Activated CD8-positive, alpha-beta memory T cell treated with anti-CD3 and anti-CD28 coated beads for 24 hours (primary cell): Measurements from ENCODE around the gene KCNIP4.
"Not testable (repeated sequence)": the region's sequence is repeated elsewhere in the genome, so short reads cannot be mapped to it uniquely, and the experiment has no call there.

ENCODE experiments used
- DNase-seq: peaks from one replicate; pipeline ENCODE4 v3.0.0-alpha.2; 2020

Gene KCNIP4

GRCh38 chr4:21451032-21451431, 497.5 kb downstream of the KCNIP4 start:
- no peak for DNase-seq

- no peak for DNase-seq
These were observed 498.2 kb downstream of the KCNIP4 start for GRCh38 chr4:21450331-21450730.

DNA sequence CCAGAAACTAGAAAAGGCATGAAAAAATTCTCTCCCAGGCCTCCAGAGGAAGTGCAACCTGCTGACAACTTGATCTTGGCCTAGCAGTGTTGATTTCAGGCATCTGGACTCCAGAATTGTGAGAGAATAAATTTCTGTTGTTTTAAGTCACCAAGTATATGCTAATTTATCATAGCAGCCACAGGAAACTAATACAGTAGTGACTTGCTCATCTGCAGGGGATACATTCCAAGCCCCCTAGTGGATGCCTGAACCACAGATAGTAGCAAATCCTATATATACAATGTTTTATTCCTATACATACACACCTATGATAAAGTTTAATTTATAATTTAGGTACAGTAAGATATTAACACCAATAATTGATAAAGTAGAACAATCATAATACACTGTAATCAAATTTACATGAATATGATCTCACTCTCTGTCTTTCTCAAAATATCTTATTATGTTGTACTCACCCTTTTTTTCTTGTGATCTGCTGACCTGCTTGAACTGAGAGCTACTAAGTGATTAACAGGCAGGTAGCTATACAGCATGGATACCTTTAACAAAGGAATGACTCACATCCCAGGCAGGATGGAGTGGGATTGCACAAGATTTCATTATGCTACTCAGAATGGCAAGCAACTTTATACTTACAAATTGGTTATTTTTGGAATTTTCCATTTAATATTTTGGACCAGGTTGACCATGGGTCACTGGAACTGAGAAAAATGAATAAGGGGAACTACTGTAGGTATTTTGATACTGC, 501.1 kb downstream of the KCNIP4 start:
- DNase-seq, result no peak

GRCh38 chr4:21420166-21420565, 528.4 kb downstream of the KCNIP4 start:
- no peak for DNase-seq

GRCh38 chr4:21415728-21416127, 532.8 kb downstream of the KCNIP4 start:
- DNase-seq, result no peak

- no peak for DNase-seq
These were observed 534.7 kb downstream of the KCNIP4 start for GRCh38 chr4:21413807-21414370.

DNA sequence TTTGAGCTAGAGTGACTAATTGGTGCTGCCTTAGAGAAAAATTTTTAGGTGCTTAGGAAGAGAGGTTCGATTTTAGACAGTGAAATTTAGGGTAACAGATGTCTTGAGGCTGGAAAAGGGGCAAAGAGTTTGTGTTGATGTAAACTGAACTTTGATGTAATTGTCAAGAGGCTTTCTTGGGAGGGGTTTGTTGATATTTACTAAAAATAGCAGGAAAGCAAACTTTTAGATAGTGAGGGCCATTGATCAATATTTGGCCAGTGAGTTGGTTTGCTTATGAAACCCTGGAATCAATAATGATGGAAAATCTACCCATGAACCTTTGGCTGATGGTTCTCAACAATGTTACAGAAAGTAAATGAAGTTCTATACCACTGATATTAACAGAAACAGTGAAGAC, 537.5 kb downstream of the KCNIP4 start:
- no peak for DNase-seq

DNA sequence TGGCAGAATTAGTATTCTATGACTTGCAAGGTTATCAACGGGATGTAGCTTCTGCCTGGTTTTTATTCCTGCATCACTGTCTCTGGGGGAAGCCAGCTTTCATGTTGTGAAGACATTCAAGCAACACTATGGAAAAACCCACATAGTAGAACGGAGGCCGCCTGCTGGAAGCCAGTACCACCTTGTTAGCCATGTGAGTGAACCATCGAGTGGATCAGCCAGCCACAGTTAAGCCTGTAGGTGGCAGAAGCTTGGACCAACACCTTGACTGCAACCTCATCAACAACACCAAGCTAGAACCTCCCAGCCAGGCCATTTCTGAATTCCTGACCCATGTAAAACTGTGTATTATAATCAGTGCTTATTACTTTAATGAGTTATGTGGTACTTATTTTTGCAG, 538.2 kb downstream of the KCNIP4 start:
- DNase-seq, result no peak

GRCh38 chr4:21387683-21388082, 560.9 kb downstream of the KCNIP4 start:
- no peak for DNase-seq

- no peak for DNase-seq
These were observed 562.3 kb downstream of the KCNIP4 start for GRCh38 chr4:21386166-21386780.

DNA sequence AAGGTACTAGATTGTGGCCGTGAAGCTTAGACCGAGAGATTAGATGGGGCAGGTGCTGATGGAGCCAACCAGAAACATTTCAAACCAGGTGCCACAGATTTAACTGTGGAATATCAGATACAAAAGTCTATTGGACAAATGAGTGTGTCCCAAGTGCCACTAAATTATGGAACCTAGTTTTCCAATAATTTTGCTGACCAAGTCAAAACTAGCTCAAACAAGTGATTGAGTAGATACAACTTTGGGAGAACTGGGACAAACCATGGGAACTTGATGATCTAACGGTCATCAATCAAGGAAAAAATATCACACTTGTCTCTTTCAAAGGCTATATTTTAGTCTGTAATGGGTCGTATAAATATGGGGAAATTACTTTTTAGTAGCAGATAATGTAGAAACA, 562.9 kb downstream of the KCNIP4 start:
- DNase-seq, result no peak

- no peak for DNase-seq
These were observed 564.0 kb downstream of the KCNIP4 start for GRCh38 chr4:21384609-21385008.

GRCh38 chr4:21380861-21381260, 567.7 kb downstream of the KCNIP4 start:
- no peak for DNase-seq

- no peak for DNase-seq
These were observed 571.5 kb downstream of the KCNIP4 start for GRCh38 chr4:21377046-21377445.

DNA sequence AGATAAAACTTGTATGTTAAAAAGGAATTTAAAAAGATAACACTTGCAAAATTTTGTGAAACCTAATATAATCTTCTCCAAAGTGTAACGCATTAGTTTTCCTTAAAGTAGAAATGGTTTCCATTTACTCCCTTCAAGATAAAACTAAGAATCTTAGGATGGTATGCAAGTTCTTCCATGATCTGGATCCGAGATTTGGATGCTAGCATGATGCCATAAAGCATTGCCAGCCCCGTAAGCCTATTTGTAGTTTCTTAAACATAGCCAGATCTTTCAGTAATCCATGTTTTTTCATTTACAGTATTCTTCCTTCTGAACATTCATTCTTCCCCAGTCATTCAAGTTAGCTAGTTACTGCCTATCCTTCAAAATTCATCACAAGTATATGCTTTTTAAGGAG, 572.4 kb downstream of the KCNIP4 start:
- DNase-seq, result no peak

DNA sequence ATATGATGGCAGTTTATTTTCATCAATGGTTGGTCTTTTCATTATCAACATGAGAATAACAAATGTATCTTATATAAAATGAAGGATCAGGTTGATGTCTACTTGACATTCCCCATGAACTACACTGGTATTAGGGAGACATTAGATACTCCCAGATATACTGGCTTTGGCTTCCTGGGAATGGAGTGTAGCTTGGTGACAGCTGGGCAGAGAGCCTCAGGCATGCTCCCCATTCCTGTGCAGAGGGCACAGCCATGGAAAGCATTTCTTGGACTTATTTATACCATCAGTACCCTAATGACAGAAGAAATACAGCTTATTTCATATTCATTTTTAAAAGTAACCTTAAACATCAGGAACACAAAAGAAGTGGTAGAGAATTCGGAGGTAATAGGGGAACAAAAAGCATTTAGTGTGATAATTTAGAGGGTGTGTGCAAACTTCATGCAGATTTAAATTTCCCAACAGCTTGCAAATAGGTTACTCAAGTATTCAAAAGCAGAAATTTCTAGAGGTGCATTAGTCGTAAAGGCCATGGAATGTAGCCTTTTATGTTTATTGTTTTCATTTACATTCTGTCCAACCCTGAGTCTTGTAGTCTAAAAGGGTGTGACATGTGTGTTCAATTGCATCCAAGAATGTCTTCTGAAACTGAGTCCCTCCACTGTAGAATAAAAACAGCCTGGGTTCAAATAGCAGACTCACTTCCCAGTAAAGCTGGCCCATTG, 573.8 kb downstream of the KCNIP4 start:
- no peak for DNase-seq

- DNase-seq, result no peak
These were observed 581.0 kb downstream of the KCNIP4 start for GRCh38 chr4:21367567-21367966.

- DNase-seq, result no peak
These were observed 581.7 kb downstream of the KCNIP4 start for GRCh38 chr4:21366840-21367239.

DNA sequence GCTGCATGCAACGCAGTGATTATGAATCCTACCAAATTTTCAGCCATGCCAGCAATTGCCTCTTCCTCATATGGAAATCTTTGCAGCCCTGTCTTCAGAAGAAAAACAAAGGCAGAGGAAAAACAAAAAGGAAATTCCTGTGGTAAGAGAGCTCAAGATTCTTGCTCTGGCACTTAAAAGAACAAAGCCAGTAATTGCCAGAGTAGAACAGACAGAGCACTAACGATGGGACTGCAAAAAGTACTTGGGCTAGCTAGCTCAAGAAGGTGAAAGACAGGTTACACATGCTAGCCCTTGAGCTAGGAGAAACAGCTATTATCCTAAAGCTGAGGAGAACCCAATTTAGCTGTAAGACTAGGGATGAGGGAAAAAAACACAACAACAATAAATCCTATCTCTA, 582.3 kb downstream of the KCNIP4 start:
- no peak for DNase-seq

DNA sequence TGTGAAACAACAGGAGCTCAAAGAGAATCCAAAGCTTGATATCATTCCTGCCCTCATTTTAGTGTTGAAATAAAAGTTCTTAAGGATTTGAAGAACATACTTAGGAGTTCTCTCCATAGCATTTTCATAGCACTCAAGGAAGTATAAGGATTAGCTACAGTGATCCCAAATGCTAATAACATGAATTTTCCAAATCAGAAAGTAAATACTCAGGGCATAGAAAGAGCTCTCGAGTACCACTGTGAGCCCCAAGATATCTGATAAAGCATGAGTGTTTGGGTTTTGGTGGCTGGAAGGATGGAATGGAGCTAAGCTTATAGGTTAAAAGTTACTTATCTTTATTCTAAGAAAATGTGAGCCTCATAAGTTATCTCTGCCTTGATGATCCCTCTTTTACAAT, 584.9 kb downstream of the KCNIP4 start:
- DNase-seq, result no peak

DNA sequence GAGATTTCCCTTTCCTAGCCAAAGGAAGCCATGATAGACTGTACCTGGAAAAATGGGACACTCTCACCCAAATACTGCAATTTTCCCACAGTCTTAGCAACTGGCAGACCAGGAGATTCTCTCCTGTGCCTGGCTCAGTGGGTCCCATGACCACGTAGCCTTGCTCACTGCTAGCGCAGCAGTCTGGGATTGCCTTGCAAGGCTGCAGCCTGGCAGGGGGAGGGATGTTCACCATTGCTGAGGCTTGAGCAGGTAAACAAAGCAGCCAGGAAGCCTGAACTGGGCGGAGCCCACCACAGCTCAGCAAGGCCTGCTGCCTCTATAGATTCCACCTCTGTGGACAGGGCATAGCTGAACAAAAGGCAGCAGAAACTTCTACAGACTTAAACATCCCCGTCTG, 596.2 kb downstream of the KCNIP4 start:
- DNase-seq, result not testable (repeated sequence)

DNA sequence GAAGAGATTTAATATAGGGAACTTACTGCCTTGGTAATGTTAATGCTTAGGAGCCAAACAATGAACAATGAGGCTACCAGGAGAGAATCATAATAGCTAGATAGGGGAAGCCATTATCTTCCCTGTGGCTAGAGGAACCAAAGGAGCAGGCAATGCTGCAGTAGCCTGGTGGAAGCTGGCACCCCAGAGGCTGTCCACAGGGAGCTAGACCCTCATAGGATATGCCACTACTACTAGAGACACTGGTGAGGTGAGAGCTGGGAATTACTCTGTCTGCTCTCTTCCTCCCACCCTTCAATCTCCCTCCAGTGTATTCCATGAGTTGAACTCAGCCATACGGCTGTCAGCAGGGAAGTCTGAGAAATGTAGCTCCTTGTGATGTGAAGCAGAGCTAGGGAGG, 601.4 kb downstream of the KCNIP4 start:
- DNase-seq, result no peak

- no peak for DNase-seq
These were observed 620.4 kb downstream of the KCNIP4 start for GRCh38 chr4:21327976-21328700.
